ENCODE data around the gene SLC22A1. TPM values are rescaled to one million over a fixed set of nuclear protein-coding genes. Genes with fewer than 3 reads are reported as not detected.
"Not testable (repeated sequence)": the region's sequence is repeated elsewhere in the genome, so short reads cannot be mapped to it uniquely, and the experiment has no call there.

Gene SLC22A1
- total RNA-seq, 1 experiment from 2014 or later: not detected

GRCh38 chr6:160146454-160147145, 25.0 kb downstream of the SLC22A1 start:
- peak in 1 of 2 experiments; percentile 9 for DNase-seq (ENCODE audit: low read depth in 1 of 2, low spot score in 2 of 2)
- no peaks in the 10 kb centered on the region for H3K9me3 ChIP-seq (replicated peaks)
- no peaks in the 10 kb centered on the region for H3K4me1 ChIP-seq (replicated peaks)
- H3K36me3 ChIP-seq: no peaks in the 10 kb centered on the region
- H3K4me3 ChIP-seq: no peak overlapping the region
- no peak overlapping the region for H3K27ac ChIP-seq
- H3K27me3 ChIP-seq (replicated peaks): no peaks in the 10 kb centered on the region

GRCh38 chr6:160147146-160147536, 25.5 kb downstream of the SLC22A1 start:
- no peaks in the 10 kb centered on the region for H3K4me1 ChIP-seq (replicated peaks)
- no peaks in the 10 kb centered on the region for H3K9me3 ChIP-seq (replicated peaks)
- DNase-seq (ENCODE audit: low read depth in 1 of 2, low spot score in 2 of 2): peak in 1 of 2 experiments; percentile 5
- no peak overlapping the region for H3K27ac ChIP-seq
- H3K4me3 ChIP-seq: no peak overlapping the region
- H3K27me3 ChIP-seq (replicated peaks): no peaks in the 10 kb centered on the region
- no peaks in the 10 kb centered on the region for H3K36me3 ChIP-seq

- DNase-seq (ENCODE audit: low read depth in 1 of 2, low spot score in 2 of 2): peak in 1 of 2 experiments; percentile 7
- H3K27ac ChIP-seq: no peak overlapping the region
- no peaks in the 10 kb centered on the region for H3K4me1 ChIP-seq (replicated peaks)
- no peak overlapping the region for H3K4me3 ChIP-seq
- H3K27me3 ChIP-seq (replicated peaks): no peaks in the 10 kb centered on the region
- no peaks in the 10 kb centered on the region for H3K36me3 ChIP-seq
- H3K9me3 ChIP-seq (replicated peaks): no peaks in the 10 kb centered on the region
Measured at GRCh38 chr6:160154471-160154870, 32.9 kb downstream of the SLC22A1 start.

- no peak for DNase-seq (ENCODE audit: low read depth in 1 of 2, low spot score in 2 of 2)
- H3K4me1 ChIP-seq (replicated peaks): no peaks in the 10 kb centered on the region
- H3K9me3 ChIP-seq (replicated peaks): no peaks in the 10 kb centered on the region
Measured at GRCh38 chr6:160156842-160157241, 35.2 kb downstream of the SLC22A1 start.

GRCh38 chr6:160160450-160160849, 38.8 kb downstream of the SLC22A1 start:
- Histone ChIP-seq H3K4me1 (replicated peaks) (no peaks in the 10 kb centered on the region), H3K4me3 (no peak overlapping the region), H3K27ac (no peak overlapping the region), H3K27me3 (replicated peaks) (no peaks in the 10 kb centered on the region), H3K36me3 (no peaks in the 10 kb centered on the region), H3K9me3 (replicated peaks) (no peaks in the 10 kb centered on the region)
- DNase-seq (ENCODE audit: low read depth in 1 of 2, low spot score in 2 of 2): no peak

More at GRCh38 chr6:160156842-160157241, 35.2 kb downstream of the SLC22A1 start:
- Histone ChIP-seq H3K27ac (no peak overlapping the region), H3K4me3 (no peak overlapping the region), H3K27me3 (replicated peaks) (no peaks in the 10 kb centered on the region), H3K36me3 (no peaks in the 10 kb centered on the region)

- Histone ChIP-seq H3K27me3 (replicated peaks) (no peaks in the 10 kb centered on the region), H3K4me3 (no peak overlapping the region), H3K4me1 (replicated peaks) (no peaks in the 10 kb centered on the region), H3K27ac (no peak overlapping the region), H3K36me3 (no peaks in the 10 kb centered on the region), H3K9me3 (replicated peaks) (no peaks in the 10 kb centered on the region)
- no peak for DNase-seq (ENCODE audit: low read depth in 1 of 2, low spot score in 2 of 2)
Measured at GRCh38 chr6:160160929-160161646, 39.5 kb downstream of the SLC22A1 start.

GRCh38 chr6:160161647-160161986, 40.0 kb downstream of the SLC22A1 start:
- Histone ChIP-seq H3K36me3 (no peaks in the 10 kb centered on the region), H3K27ac (no peak overlapping the region), H3K27me3 (replicated peaks) (no peaks in the 10 kb centered on the region), H3K9me3 (replicated peaks) (no peaks in the 10 kb centered on the region), H3K4me1 (replicated peaks) (no peaks in the 10 kb centered on the region), H3K4me3 (no peak overlapping the region)
- DNase-seq (ENCODE audit: low read depth in 1 of 2, low spot score in 2 of 2): no peak

GRCh38 chr6:160162030-160162566, 40.5 kb downstream of the SLC22A1 start:
- Histone ChIP-seq H3K36me3 (no peaks in the 10 kb centered on the region), H3K9me3 (replicated peaks) (no peaks in the 10 kb centered on the region), H3K4me3 (no peak overlapping the region), H3K27me3 (replicated peaks) (no peaks in the 10 kb centered on the region), H3K27ac (no peak overlapping the region), H3K4me1 (replicated peaks) (no peaks in the 10 kb centered on the region)
- no peak for DNase-seq (ENCODE audit: low read depth in 1 of 2, low spot score in 2 of 2)

- Histone ChIP-seq H3K27ac (no peak overlapping the region), H3K36me3 (no peaks in the 10 kb centered on the region), H3K4me3 (no peak overlapping the region), H3K27me3 (replicated peaks) (no peaks in the 10 kb centered on the region), H3K9me3 (replicated peaks) (no peaks in the 10 kb centered on the region), H3K4me1 (replicated peaks) (no peaks in the 10 kb centered on the region)
- no peak for DNase-seq (ENCODE audit: low read depth in 1 of 2, low spot score in 2 of 2)
Measured at GRCh38 chr6:160163425-160163824, 41.8 kb downstream of the SLC22A1 start.

- H3K4me1 ChIP-seq (replicated peaks): no peaks in the 10 kb centered on the region
- DNase-seq (ENCODE audit: low read depth in 1 of 2, low spot score in 2 of 2): no peak
- H3K27me3 ChIP-seq (replicated peaks): no peaks in the 10 kb centered on the region
- no peaks in the 10 kb centered on the region for H3K36me3 ChIP-seq
- no peak overlapping the region for H3K4me3 ChIP-seq
- H3K9me3 ChIP-seq (replicated peaks): no peaks in the 10 kb centered on the region
- H3K27ac ChIP-seq: no peak overlapping the region
Measured at GRCh38 chr6:160163912-160164311, 42.3 kb downstream of the SLC22A1 start.

- H3K4me1 ChIP-seq (replicated peaks); H3K27ac ChIP-seq; H3K27me3 ChIP-seq (replicated peaks); DNase-seq (ENCODE audit: low read depth in 1 of 2, low spot score in 2 of 2); H3K36me3 ChIP-seq; H3K4me3 ChIP-seq; H3K9me3 ChIP-seq (replicated peaks): not testable (repeated sequence)
Measured at GRCh38 chr6:160165928-160166327, 44.3 kb downstream of the SLC22A1 start.

- H3K36me3 ChIP-seq: no peaks in the 10 kb centered on the region
- no peaks in the 10 kb centered on the region for H3K4me1 ChIP-seq (replicated peaks)
- H3K27ac ChIP-seq: no peak overlapping the region
- no peaks in the 10 kb centered on the region for H3K27me3 ChIP-seq (replicated peaks)
- no peak for DNase-seq (ENCODE audit: low read depth in 1 of 2, low spot score in 2 of 2)
- no peak overlapping the region for H3K4me3 ChIP-seq
- no peaks in the 10 kb centered on the region for H3K9me3 ChIP-seq (replicated peaks)
Measured at GRCh38 chr6:160167604-160168399, 46.2 kb downstream of the SLC22A1 start.

GRCh38 chr6:160170018-160170680, 48.5 kb downstream of the SLC22A1 start:
- no peaks in the 10 kb centered on the region for H3K4me1 ChIP-seq (replicated peaks)
- no peaks in the 10 kb centered on the region for H3K27me3 ChIP-seq (replicated peaks)
- H3K36me3 ChIP-seq: no peaks in the 10 kb centered on the region
- no peak for DNase-seq (ENCODE audit: low read depth in 1 of 2, low spot score in 2 of 2)
- no peak overlapping the region for H3K27ac ChIP-seq
- no peak overlapping the region for H3K4me3 ChIP-seq
- no peaks in the 10 kb centered on the region for H3K9me3 ChIP-seq (replicated peaks)

Data from SJSA1 (cell line).